Ishikawa (cell line): ENCODE data around the gene FAM193B.

ENCODE experiments used
- CEBPB ChIP-seq: IDR thresholded peaks from 2 replicates; pipeline ENCODE4 v1.6.1; 2012
- CREB1 ChIP-seq: IDR thresholded peaks from 2 replicates; pipeline ENCODE4 v1.6.1; 2012; ENCODE audit warnings: low read depth
- EGR1 ChIP-seq: IDR thresholded peaks from 2 replicates; pipeline ENCODE4 v1.6.1; 2012
- EP300 ChIP-seq: IDR thresholded peaks from 2 replicates; pipeline ENCODE4 v1.6.1; 2012; ENCODE audit warnings: borderline replicate concordance
- FOXM1 ChIP-seq: IDR thresholded peaks from 2 replicates; pipeline ENCODE4 v1.6.1; 2012; ENCODE audit warnings: low read depth, borderline replicate concordance
- MAX ChIP-seq: IDR thresholded peaks from 2 replicates; pipeline ENCODE4 v1.6.1; 2012
- NFIC ChIP-seq: IDR thresholded peaks from 2 replicates; pipeline ENCODE4 v1.6.1; 2012
- RAD21 ChIP-seq: IDR thresholded peaks from 2 replicates; pipeline ENCODE4 v1.6.1; 2012; ENCODE audit warnings: low read depth
- TAF1 ChIP-seq: IDR thresholded peaks from 2 replicates; pipeline ENCODE4 v1.6.1; 2012; ENCODE audit warnings: low read depth, mild to moderate bottlenecking
- TCF12 ChIP-seq: IDR thresholded peaks from 2 replicates; pipeline ENCODE4 v1.6.1; 2012; ENCODE audit warnings: low read depth
- TEAD4 ChIP-seq: IDR thresholded peaks from 2 replicates; pipeline ENCODE4 v1.6.1; 2012
- USF1 ChIP-seq: IDR thresholded peaks from 2 replicates; pipeline ENCODE4 v1.6.1; 2012
- YY1 ChIP-seq: IDR thresholded peaks from 2 replicates; pipeline ENCODE4 v1.6.1; 2012; ENCODE audit warnings: low read depth
- ZBTB7A ChIP-seq: IDR thresholded peaks from 2 replicates; pipeline ENCODE4 v1.6.1; 2012; ENCODE audit warnings: low read depth
- TF ChIP-seq, protein P1 (sequence below): IDR thresholded peaks from 2 replicates; pipeline ENCODE4 v1.6.1; 2012; ENCODE audit warnings: low read depth, mild to moderate bottlenecking

FAM193B gene

GRCh38 chr5:177520271-177520670 is 34.1 kb downstream of the FAM193B start:
- TF ChIP-seq, protein P1, sequence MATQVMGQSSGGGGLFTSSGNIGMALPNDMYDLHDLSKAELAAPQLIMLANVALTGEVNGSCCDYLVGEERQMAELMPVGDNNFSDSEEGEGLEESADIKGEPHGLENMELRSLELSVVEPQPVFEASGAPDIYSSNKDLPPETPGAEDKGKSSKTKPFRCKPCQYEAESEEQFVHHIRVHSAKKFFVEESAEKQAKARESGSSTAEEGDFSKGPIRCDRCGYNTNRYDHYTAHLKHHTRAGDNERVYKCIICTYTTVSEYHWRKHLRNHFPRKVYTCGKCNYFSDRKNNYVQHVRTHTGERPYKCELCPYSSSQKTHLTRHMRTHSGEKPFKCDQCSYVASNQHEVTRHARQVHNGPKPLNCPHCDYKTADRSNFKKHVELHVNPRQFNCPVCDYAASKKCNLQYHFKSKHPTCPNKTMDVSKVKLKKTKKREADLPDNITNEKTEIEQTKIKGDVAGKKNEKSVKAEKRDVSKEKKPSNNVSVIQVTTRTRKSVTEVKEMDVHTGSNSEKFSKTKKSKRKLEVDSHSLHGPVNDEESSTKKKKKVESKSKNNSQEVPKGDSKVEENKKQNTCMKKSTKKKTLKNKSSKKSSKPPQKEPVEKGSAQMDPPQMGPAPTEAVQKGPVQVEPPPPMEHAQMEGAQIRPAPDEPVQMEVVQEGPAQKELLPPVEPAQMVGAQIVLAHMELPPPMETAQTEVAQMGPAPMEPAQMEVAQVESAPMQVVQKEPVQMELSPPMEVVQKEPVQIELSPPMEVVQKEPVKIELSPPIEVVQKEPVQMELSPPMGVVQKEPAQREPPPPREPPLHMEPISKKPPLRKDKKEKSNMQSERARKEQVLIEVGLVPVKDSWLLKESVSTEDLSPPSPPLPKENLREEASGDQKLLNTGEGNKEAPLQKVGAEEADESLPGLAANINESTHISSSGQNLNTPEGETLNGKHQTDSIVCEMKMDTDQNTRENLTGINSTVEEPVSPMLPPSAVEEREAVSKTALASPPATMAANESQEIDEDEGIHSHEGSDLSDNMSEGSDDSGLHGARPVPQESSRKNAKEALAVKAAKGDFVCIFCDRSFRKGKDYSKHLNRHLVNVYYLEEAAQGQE: no peak
- no peak for TF ChIP-seq RAD21

DNA sequence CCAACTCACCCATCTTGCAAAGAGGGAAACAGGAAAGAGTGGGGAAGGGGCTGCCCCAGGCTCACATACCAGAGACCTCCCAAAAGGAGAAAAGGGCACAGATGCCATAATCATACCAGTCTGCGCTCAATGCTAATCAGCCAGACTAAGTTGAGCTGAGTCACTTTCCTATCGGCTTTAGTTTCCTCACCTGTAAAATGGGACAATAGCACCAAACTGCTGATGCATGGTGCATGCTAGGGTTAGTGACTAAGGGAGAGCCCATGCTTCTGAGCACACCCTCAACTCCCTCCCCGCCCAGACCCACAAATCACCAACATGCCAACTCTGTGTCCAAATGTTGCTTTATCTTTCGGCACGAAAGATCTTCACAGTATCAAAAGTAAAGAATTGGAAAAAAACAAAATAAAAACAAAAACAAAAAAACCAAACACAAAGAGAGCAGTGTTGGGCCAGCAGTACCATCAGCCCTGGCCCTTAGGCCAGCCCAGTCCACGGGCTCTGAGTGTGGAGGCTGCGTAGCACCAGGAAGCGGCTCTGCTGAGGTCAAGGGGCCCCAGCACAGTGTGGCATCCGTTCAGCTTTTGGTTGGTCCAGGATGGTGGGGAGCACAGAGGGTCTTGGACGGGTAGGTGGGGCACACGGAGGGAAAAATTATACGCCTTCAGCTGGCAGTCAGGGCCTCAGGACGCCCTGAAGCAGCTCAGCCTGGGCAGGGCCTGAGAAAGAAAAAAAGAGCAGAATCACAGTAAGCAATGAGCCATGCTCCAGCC is 34.7 kb downstream of the FAM193B start:
- TF ChIP-seq USF1: no peak
- TF ChIP-seq RAD21: no peak
- TF ChIP-seq MAX: no peak
- TF ChIP-seq NFIC: no peak
- no peak for TF ChIP-seq TCF12
- TF ChIP-seq, protein P1: no peak
- TF ChIP-seq TEAD4: no peak
- no peak for TF ChIP-seq FOXM1
- TF ChIP-seq EP300: no peak
- TF ChIP-seq EGR1: no peak
- TF ChIP-seq YY1: no peak
- no peak for TF ChIP-seq TAF1
- TF ChIP-seq CREB1: no peak
- no peak for TF ChIP-seq CEBPB
- TF ChIP-seq ZBTB7A: no peak

DNA sequence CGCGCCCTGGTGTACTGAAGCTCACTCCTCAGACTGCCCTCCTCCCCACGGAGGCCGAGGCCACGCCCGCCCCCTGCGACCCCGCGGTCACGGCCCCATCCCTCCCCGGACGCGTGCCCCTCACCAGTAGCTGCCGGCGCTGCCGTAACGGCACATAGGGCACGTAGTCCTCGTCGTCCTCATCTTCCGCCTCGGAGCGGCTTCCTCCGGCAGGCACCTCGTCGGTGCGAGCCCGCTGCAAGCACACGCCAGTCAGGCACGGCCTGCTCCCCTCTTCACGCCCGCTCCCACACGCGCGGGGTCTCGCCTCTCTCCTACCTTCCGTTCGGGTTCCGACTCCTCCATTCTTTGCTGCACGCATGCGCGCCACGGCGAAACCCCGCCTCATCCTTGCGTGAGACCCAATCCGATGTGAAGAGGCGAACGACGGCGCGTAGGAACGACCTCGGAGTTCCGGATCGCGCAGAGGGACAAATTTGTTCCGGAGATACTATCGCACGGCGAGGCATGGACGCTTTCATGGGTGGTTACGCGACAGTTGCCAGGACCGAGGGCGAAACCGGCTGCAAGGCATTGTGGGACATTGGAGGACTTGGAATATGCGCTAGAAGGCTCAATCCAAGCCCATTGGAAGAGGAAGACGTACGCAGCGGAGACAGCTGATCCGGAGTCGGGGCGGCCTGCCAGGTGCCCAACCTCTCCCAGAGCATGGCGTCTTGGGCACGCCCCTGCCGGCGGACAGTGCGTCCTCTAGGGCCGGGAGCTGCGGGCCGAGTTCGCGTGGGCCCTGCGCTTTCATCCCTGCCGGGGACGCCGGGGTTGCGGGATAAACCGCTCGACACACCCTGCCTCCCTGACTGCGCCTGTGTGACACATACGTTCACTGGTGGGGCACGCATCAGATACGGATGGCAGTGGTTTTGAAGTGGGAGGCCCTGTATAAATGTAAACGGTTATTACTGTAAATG is 37.5 kb downstream of the FAM193B start, which contains the start of gene DDX41:
Gene DDX41 (minus strand): TSS at position 361 of the 968 bp plus-strand sequence. CDS start 16 bp downstream, at position 345.
- TF ChIP-seq NFIC (peak; percentile 73), CREB1 (peak; percentile 74), RAD21 (no peak), MAX (peak; percentile 88), USF1 (0 out of 2 replicates have a peak, but pooled peaks have one; percentile 48), TAF1 (peak; percentile 87; the same call in 1 of the 2 replicates), YY1 (peak; percentile 85), EGR1 (no peak), TEAD4 (no peak; the same call in 1 of the 2 replicates), CEBPB (no peak), ZBTB7A (0 out of 2 replicates have a peak, but pooled peaks have one; percentile 70), EP300 (peak; percentile 21; the same call in 1 of the 2 replicates), TCF12 (peak; percentile 64; the same call in 1 of the 2 replicates), FOXM1 (no peak; the same call in 1 of the 2 replicates)
- TF ChIP-seq, protein P1: no peak

DNA sequence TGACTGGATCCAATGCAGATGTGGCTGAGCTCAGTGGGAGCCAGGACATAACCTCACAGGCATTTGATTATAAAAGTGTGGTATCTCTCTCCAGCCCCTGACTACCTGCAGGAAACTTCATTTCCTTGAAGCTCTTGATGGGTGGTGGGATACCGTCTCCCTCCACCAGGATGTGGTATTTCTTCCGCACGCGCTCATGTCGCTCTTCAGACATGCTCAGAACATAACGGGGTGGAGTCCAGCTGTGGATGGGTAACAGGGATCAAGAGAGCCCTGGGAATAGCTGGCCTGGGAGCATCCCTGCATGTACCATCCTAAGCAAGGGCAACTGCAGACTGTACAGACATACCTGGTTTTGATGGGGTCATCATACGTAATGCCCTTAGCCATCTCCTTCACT is 38.8 kb downstream of the FAM193B start:
- no peak for TF ChIP-seq FOXM1
- TF ChIP-seq EP300: no peak
- no peak for TF ChIP-seq CREB1
- TF ChIP-seq ZBTB7A: no peak
- no peak for TF ChIP-seq TAF1
- TF ChIP-seq NFIC: no peak
